HepG2 (cell line): ENCODE results near the gene SPAG6. TPM values are rescaled to one million over a fixed set of nuclear protein-coding genes. Genes with fewer than 3 reads are reported as not detected.

Experiments
- ATAC-seq: fragments of 200-7000 bp; cut with Tn5 transposase; 3 replicates; pipeline ENCODE4 v1.9.1; 2020; ENCODE audit warnings: mild to moderate bottlenecking, moderate library complexity
- BruUV-seq: library from RNA; stranded (reverse); fragments of 400-500 nt; replicated peaks from 2 replicates; lab custom pipeline; 2021; lab: Mats Ljungman, UMichigan
- CTCF ChIA-PET: fragments of 300-600 bp; formaldehyde crosslinking; extraction: SDS; loops from one replicate; lab custom pipeline; 2021; ENCODE audit warnings: low total read pairs, inconsistent platforms, low intra/inter-chr PET ratio; lab: Yijun Ruan, JAX
- POLR2A ChIA-PET: fragments of 350-600 bp; sonication (Branson Sonifier 250); formaldehyde crosslinking; loops from one replicate; lab custom pipeline; 2020; ENCODE audit warnings: antibody characterized with exemption, inconsistent platforms; lab: Yijun Ruan, JAX
- DNase-seq: peaks from one replicate; pipeline ENCODE4 v3.0.0-alpha.2; 2015; ENCODE audit warnings: low spot score
- FAIRE-seq: peaks from 3 replicates; lab custom pipeline; 2011; peaks lifted over from hg19 to GRCh38; lab: Jason Lieb, UNC
- H2AFZ ChIP-seq: one replicate; pipeline ENCODE4 v1.6.1; 2011; ENCODE audit warnings: low read length, inconsistent platforms
- H3K27ac ChIP-seq: fragments of 300-600 bp; 3 replicates; pipeline ENCODE4 v1.8.0; 2011; ENCODE audit warnings: mixed run types, mild to moderate bottlenecking, mixed read lengths, low read length, inconsistent platforms; ENCODE audit not compliant: insufficient read depth; ENCODE audit errors: extremely low read length
- H3K27me3 ChIP-seq, 2 experiments: fragments of 200-600 bp in 1 of 2; 2 replicates in 1 of 2; 3 replicates in 1 of 2; pipeline versions ENCODE4 v1.6.0 to v1.8.0; 2011; ENCODE audit warnings: low read length in 2 of 2, mild to moderate bottlenecking in 2 of 2, moderate library complexity in 2 of 2, inconsistent platforms in 1 of 2; ENCODE audit not compliant: insufficient read depth in 2 of 2, control insufficient read depth in 1 of 2
- H3K36me3 ChIP-seq, 2 experiments: fragments of 200-600 bp in 1 of 2; replicated peaks in 1 of 2; 2 replicates in 1 of 2; 3 replicates in 1 of 2; pipeline versions ENCODE4 v1.5.1 to v1.8.0; 2011; ENCODE audit warnings: low read length in 2 of 2, inconsistent platforms in 1 of 2; ENCODE audit not compliant: insufficient read depth in 2 of 2, control insufficient read depth in 1 of 2
- H3K4me1 ChIP-seq: 2 replicates; pipeline ENCODE4 v1.5.1; 2012; ENCODE audit warnings: low read length, inconsistent platforms; ENCODE audit not compliant: insufficient read depth
- H3K4me2 ChIP-seq: 2 replicates; pipeline ENCODE4 v1.6.0; 2011; ENCODE audit warnings: low read depth, low read length, inconsistent platforms
- H3K4me3 ChIP-seq, 3 experiments: fragments of 200-600 bp in 1 of 3; sonication (generic), shearing (Covaris generic) in 1 of 3; replicated peaks in 1 of 3; 2 replicates each; pipeline ENCODE4 v1.5.1; 2011 to 2016; ENCODE audit warnings: low read length in 3 of 3, inconsistent platforms in 2 of 3, low read depth in 2 of 3, mild to moderate bottlenecking in 2 of 3, control low read depth in 1 of 3, mixed read lengths in 1 of 3; ENCODE audit not compliant: insufficient read depth in 1 of 3
- H3K79me2 ChIP-seq: one replicate; pipeline ENCODE4 v1.6.1; 2011; ENCODE audit warnings: low read length, inconsistent platforms; ENCODE audit not compliant: insufficient read depth
- H3K9ac ChIP-seq: 2 replicates; pipeline ENCODE4 v1.6.0; 2011; ENCODE audit warnings: mild to moderate bottlenecking, low read depth, low read length, inconsistent platforms; ENCODE audit not compliant: insufficient read depth
- H3K9me3 ChIP-seq: 2 replicates; pipeline ENCODE4 v1.5.1; 2012; ENCODE audit warnings: mild to moderate bottlenecking, low read length
- H4K20me1 ChIP-seq: 2 replicates; pipeline ENCODE4 v1.6.0; 2011; ENCODE audit warnings: inconsistent platforms, mild to moderate bottlenecking, low read length, moderate library complexity; ENCODE audit not compliant: insufficient read depth
- WGBS: methylation state at CpG from one replicate; pipeline ENCODE4 v1.1.6; 2017; ENCODE audit warnings: low lambda C conversion rate; 5-methylcytosine and 5-hydroxymethylcytosine counted together
- in situ Hi-C: cut with HindIII; loops from 2 replicates; pipeline ENCODE4 v1.10.0; 2017; ENCODE audit warnings: low pct_unique_long_range_greater_than_20kb; ENCODE audit not compliant: extremely low pct_ligation_motif_present
- intact Hi-C: fragments of 100-400 bp; cut with micrococcal nuclease; formaldehyde crosslinking; loops from one replicate; pipeline ENCODE4 v1.10.0; 2022; ENCODE audit not compliant: unreplicated experiment
- polyA plus RNA-seq, 8 experiments: library from polyadenylated mRNA; depleted of rRNA in 3 of 8; stranded (reverse) in 7 of 8; unstranded in 1 of 8; fragments of >200 nt; fragmentation: Illumina TruSeq in 4 of 8; extraction: Trizol in 4 of 8; gene quantifications; 2 replicates each; pipeline versions ENCODE4 v1.2.1 to v1.2.3, GENCODE V29; 2011 to 2016; ENCODE audit warnings: low read depth in 4 of 8, missing spikeins in 1 of 8, mixed read lengths in 1 of 8; ENCODE audit not compliant: insufficient read depth in 1 of 8
- total RNA-seq, 5 experiments: library from RNA; depleted of rRNA; stranded (reverse); fragments of >200 nt; fragmentation: Illumina TruSeq; extraction: Trizol; gene quantifications; 2 replicates each; pipeline ENCODE4 v1.2.3, GENCODE V29; 2016; ENCODE audit warnings: low read depth in 1 of 5
- TF ChIP-seq, protein P1 (sequence below): sonication (generic); formaldehyde crosslinking; IDR thresholded peaks from 2 replicates; pipeline ENCODE4 v1.4.0; 2020; ENCODE audit warnings: missing genetic modification reagents
- TF ChIP-seq, protein P2 (sequence below): sonication (generic); formaldehyde crosslinking; IDR thresholded peaks from 2 replicates; pipeline ENCODE4 v1.4.0; 2020; ENCODE audit warnings: missing genetic modification reagents

Gene SPAG6
- total and polyA plus RNA-seq, 2 of the 13 experiments (the other 11 are each of a cell fraction or from before 2014, with no cell fraction given): not detected

DNA sequence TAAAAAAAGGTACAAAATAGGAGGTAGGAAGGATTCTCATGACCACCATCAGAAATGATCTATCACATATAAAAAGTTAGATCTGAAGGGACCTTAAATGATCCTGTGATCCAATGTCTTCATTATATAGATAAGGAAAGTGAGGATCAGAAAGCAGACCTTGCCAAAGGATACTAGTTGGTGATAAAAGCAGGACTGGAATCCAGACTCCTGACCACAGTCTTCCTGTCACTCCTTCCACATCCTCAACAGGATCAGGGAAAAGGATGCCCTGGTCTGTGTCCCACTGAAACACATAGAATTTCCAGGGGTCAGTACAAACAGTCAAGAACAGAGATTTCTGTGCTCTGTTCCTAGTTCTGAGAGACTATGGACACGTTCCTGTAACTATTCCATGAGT is 97.2 kb downstream of the SPAG6 start:
- Histone ChIP-seq H3K4me2 (no peak overlapping the region), H3K9me3 (no peaks in the 10 kb centered on the region), H3K27ac (no peak overlapping the region), H3K9ac (no peak overlapping the region), H3K27me3 (peaks cover 0 to 3% of the 10 kb centered on the region in 2 experiments; a peak in 3 of 5 replicates), H3K4me3 (no peak overlapping the region), H3K79me2 (no peaks in the 10 kb centered on the region), H3K36me3 (no peaks in the 10 kb centered on the region), H2AFZ (no peak overlapping the region), H4K20me1 (no peaks in the 10 kb centered on the region), H3K4me1 (peaks cover 54% of the 10 kb centered on the region)
- no peak for FAIRE-seq
- no TSS peak for BruUV-seq
- in situ Hi-C loops (no loop called here), intact Hi-C loops (no loop called here)
- no peak for ATAC-seq
- ChIA-PET CTCF (no interaction called here), POLR2A (no interaction called here)
- no peak for DNase-seq
- TF ChIP-seq, protein P1, sequence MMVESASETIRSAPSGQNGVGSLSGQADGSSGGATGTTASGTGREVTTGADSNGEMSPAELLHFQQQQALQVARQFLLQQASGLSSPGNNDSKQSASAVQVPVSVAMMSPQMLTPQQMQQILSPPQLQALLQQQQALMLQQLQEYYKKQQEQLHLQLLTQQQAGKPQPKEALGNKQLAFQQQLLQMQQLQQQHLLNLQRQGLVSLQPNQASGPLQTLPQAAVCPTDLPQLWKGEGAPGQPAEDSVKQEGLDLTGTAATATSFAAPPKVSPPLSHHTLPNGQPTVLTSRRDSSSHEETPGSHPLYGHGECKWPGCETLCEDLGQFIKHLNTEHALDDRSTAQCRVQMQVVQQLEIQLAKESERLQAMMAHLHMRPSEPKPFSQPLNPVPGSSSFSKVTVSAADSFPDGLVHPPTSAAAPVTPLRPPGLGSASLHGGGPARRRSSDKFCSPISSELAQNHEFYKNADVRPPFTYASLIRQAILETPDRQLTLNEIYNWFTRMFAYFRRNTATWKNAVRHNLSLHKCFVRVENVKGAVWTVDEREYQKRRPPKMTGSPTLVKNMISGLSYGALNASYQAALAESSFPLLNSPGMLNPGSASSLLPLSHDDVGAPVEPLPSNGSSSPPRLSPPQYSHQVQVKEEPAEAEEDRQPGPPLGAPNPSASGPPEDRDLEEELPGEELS: no peak
- TF ChIP-seq, protein P2, sequence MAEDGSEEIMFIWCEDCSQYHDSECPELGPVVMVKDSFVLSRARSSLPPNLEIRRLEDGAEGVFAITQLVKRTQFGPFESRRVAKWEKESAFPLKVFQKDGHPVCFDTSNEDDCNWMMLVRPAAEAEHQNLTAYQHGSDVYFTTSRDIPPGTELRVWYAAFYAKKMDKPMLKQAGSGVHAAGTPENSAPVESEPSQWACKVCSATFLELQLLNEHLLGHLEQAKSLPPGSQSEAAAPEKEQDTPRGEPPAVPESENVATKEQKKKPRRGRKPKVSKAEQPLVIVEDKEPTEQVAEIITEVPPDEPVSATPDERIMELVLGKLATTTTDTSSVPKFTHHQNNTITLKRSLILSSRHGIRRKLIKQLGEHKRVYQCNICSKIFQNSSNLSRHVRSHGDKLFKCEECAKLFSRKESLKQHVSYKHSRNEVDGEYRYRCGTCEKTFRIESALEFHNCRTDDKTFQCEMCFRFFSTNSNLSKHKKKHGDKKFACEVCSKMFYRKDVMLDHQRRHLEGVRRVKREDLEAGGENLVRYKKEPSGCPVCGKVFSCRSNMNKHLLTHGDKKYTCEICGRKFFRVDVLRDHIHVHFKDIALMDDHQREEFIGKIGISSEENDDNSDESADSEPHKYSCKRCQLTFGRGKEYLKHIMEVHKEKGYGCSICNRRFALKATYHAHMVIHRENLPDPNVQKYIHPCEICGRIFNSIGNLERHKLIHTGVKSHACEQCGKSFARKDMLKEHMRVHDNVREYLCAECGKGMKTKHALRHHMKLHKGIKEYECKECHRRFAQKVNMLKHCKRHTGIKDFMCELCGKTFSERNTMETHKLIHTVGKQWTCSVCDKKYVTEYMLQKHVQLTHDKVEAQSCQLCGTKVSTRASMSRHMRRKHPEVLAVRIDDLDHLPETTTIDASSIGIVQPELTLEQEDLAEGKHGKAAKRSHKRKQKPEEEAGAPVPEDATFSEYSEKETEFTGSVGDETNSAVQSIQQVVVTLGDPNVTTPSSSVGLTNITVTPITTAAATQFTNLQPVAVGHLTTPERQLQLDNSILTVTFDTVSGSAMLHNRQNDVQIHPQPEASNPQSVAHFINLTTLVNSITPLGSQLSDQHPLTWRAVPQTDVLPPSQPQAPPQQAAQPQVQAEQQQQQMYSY (CRISPR knock-in tag): peak; percentile 29; the same call in 1 of the 2 replicates
- 5% methylated on average over 1 of the region's 1 CpG for WGBS
